GM21367 (cell line): Measurements from ENCODE around the gene GPR39.

Experiments
- ATAC-seq: cut with Tn5 transposase; IDR thresholded peaks from one replicate; pipeline ENCODE4 v1.9.1; 2021; ENCODE audit not compliant: unreplicated experiment

The GPR39 gene

DNA sequence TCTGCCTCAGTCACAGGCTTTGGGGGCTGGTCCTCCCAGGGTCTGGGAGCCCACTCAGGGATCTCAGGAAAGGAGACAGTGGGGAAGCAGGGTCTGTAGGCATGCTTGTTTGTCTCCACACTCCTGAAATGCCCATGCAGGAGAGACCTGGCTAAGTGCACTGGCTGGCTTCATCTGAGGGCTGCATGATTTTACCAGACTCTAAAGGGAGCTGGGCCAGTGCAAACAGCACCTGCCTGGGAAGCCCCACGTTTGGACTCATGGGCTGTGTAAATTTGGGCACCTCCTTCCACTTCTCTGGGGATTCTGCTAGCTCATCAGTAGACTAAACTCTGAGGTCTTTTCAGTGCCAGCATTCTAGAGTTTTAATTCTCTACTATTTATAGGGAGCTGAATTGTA, 219.7 kb downstream of the GPR39 start:
- no peak for ATAC-seq

DNA sequence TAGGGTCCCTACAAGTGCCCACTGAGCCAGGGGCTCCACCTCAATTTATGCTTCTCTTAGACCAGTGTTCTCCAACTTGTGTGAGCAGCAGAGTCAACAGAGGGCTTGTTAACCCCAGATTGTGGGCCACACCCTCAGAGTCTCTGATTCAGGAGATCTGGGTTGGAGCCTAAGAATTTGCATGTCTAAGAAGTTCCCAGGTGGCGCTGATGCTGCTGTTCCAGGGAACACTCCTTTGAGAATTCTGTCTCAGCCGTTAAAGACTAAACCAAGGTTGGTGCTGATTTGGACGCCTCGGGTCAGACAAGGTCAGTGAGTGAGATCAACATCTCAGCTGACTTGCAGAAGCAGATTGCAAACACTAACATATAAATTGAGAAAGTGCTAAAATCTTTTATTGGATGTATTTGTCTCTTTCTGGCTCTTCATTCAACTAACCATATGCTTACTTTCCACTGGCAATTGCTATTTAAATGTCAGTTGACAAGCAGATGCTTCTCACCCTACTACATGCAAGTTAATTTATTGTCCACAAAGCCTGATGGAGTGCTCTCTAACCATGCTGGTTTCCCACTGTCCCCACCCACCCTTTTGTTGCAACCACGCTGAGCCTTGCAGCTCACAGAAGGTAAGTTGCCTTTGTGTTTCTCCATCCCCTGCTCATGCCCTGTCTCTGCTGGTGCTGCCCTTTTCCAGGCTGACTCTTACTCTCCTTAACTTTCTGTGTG, 221.9 kb downstream of the GPR39 start:
- no peak for ATAC-seq

GRCh38 chr2:132640116-132640515, 223.5 kb downstream of the GPR39 start:
- no peak for ATAC-seq

GRCh38 chr2:132641819-132642218, 225.2 kb downstream of the GPR39 start:
- no peak for ATAC-seq

- no peak for ATAC-seq
Measured at GRCh38 chr2:132642415-132642814, 225.8 kb downstream of the GPR39 start.

DNA sequence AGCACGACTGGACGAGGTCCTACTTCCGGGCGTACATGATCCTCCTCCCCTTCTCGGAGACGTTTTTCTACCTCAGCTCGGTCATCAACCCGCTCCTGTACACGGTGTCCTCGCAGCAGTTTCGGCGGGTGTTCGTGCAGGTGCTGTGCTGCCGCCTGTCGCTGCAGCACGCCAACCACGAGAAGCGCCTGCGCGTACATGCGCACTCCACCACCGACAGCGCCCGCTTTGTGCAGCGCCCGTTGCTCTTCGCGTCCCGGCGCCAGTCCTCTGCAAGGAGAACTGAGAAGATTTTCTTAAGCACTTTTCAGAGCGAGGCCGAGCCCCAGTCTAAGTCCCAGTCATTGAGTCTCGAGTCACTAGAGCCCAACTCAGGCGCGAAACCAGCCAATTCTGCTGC, 228.6 kb downstream of the GPR39 start:
- ATAC-seq = no peak

DNA sequence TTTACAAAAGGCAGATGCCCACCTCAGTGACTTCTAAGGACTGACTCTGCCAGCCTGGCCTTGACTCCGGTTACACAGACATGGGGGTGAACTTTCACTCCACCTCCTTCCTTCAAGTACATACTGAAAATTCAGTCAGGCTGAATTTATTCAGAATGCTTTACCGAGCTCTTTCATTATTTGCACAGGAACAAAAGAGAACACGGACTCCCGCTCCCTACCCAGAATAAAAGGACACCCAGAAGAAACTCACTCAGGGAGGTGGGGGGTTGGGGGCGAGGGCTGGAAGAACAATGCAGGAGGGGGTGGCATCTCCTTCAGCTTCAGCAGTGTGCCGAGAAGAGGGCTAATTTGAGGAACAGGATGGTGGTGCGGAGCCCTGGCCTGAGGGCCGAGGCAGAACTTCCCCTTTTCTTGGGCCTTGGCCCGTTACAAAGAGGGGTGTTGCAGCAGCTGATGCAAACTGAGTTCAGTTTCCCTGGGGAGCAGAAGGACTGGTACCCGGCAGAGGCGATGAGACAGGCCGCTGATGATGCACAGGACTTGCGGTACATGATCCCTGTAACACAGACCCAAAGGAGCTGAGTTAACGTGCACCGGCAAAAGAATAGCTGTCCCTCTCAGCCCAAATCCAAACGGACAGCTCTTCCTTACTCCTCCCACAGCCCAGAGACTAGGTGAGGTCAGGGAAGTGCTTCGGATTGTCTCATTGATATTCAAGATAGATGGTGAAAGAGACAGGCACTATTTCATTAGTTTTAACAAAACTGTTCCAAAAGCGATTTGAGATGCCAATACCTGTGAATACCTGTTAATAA, 229.3 kb downstream of the GPR39 start:
- ATAC-seq = no peak

GRCh38 chr2:132646540-132647108, 230.0 kb downstream of the GPR39 start:
- no peak for ATAC-seq

GRCh38 chr2:132651115-132652045, 234.8 kb downstream of the GPR39 start:
- no peak for ATAC-seq

DNA sequence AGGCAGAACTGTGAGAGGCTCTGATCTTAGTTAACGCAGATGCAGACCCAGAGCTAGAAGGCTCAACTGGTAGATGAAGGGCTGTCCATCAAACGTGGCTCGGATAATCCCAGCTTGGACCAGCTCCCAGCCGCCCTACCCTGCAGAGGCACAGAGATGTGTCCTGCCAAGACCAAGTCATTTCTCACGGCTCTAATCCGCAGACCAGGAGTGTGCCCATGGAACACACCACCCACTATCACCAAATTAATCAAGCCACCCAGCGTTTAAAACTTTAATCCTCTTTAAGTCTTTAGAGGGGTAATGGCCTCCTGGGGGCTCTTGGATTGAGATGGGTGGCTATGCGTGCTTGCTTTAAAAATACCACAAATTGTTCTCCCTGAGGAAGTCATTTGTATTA, 235.9 kb downstream of the GPR39 start:
- ATAC-seq = no peak

GRCh38 chr2:132654335-132654734, 237.7 kb downstream of the GPR39 start:
- ATAC-seq = no peak

GRCh38 chr2:132654968-132655367, 238.4 kb downstream of the GPR39 start:
- no peak for ATAC-seq

- ATAC-seq = no peak
Measured at GRCh38 chr2:132656266-132656975, 239.8 kb downstream of the GPR39 start.

DNA sequence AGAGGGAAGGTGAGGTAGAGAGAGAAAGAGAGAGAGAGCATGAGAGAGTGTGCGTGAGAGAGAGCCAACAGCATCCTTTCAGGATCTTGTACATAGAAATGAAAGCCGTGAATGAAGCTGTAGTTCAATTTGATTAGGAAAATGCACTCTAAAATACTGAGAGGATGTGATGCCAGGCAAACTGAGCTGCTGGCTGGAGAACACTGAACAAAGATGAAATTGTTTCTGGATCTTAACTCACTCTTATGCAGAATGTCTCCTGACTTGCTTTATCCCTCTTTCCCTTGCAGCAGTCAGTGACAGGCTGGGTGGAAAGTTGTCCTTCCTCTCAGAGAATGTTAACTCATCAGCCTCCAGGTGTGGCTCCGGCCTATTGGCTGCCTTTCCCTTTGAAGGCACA, 242.7 kb downstream of the GPR39 start:
- no peak for ATAC-seq

DNA sequence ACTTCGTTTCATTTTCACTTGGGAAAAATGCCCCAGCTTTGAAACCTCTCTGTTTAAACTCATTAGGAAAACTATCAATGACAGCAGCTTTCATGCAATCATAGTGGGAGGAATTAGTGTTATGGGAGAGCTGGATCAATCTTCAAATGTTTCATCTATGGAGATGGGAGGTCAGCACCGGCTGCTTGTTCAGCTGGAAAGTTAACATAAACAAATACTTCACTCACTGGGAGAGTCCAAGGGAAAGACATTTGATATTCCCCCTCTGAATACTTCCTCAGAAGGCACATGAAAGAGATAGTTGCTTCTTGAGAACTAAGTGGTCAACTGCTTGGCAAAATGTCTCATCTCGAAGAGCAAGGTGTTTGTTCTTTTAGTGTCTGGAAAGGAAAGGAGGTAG, 246.1 kb downstream of the GPR39 start:
- ATAC-seq = no peak

DNA sequence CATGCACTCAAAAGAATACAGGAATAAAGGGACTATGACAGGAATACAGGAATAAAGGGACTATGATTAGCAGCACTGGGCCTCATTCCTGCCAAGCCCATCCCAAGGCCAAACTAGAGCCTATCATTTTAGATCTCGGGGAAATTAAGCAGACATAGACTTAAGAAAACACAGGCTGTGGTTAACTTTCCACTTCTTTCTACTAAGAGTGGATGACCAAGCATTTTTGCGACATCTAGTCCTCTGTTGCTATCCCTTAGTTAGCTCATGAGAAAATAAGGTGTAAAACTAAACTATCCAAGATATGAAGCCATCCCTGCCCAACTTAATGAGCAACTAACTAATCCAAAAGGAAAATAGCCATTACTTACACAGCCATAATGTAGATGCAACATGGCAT, 247.5 kb downstream of the GPR39 start:
- no peak for ATAC-seq

DNA sequence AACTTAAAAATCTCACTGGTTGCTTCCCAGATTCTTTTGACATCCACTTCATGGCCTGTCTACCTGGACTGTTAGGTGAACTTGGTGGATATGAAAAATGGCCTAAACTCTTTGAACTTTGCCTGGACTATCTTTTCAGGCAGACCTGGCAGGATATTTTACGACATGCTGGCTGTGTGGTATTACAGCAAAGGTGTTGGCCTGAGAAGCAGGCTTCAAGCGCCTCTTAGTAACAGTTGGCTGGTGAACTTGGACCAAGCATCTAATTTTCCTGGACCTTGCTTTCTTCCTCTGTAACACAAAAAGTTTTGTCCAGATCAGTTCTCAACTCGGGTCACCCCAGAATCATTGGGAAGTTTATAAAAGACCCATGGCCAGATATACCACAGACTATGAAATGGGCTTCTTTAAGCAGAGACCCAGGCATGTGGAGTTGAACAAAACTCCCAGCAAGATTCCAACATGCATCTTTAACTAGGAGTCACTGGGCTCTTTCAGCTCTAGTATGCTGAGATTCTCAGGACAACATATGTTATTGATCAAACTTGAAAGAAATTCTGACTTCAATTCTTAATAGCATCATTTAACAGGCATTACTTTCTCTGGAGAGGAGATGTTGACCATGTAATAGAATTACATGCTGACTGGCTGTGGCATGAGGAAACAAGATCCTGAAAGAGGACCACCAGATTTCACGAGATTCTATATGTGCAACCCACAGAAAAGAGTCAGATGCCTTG, 249.0 kb downstream of the GPR39 start:
- ATAC-seq = no peak

GRCh38 chr2:132667706-132668105, 251.1 kb downstream of the GPR39 start:
- ATAC-seq = no peak

- ATAC-seq = no peak
Measured at GRCh38 chr2:132668189-132668823, 251.7 kb downstream of the GPR39 start.
